HG02623 (cell line): ENCODE data around the gene SERPINA10.
"Not testable (repeated sequence)": the region's sequence is repeated elsewhere in the genome, so short reads cannot be mapped to it uniquely, and the experiment has no call there.

ENCODE experiments used
- ATAC-seq: cut with Tn5 transposase; IDR thresholded peaks from one replicate; pipeline ENCODE4 v1.9.1; 2021; ENCODE audit warnings: moderate library complexity; ENCODE audit not compliant: unreplicated experiment

SERPINA10 gene

DNA sequence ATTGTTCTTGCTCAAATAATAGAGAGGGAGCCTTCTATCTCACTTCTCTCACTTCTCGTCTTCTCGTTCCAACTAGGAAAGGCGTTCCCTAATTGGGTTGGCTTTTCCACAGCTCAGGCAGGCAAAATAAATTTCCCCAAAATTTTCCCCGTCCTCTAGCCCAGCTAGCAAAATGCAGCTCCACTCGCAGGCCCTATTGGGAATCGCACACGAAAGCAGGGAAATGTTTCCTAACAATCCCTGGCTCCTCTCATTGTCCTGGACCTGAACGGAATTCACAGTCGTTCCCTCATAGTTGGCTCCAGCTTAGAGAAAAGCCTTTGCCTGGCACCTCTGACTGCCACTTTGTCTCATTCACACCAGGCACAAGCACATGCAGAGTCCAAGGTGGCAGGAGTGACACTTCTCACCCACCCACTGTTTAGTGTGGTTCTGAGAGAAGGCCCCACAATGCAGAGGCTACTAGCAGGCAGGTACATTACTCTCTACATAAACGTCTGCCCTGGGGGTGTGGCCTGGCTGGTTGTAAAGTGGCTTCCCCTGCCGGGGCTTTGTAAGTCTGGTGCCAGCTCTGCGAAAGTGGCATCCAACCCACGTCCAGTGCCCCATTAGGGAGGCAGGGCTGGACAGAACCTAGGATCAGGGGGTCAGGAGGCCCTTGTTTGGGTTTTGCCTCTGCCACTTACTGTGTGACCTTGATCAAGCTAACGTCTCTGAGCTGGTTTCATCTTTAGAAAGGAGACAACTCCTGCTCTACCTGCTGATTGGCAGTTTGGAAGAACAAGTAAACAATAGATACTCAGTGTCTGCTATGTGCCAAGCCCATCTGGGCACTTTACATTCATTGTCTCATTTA, 4.2 kb downstream of the SERPINA10 start:
- ATAC-seq, result no peak

DNA sequence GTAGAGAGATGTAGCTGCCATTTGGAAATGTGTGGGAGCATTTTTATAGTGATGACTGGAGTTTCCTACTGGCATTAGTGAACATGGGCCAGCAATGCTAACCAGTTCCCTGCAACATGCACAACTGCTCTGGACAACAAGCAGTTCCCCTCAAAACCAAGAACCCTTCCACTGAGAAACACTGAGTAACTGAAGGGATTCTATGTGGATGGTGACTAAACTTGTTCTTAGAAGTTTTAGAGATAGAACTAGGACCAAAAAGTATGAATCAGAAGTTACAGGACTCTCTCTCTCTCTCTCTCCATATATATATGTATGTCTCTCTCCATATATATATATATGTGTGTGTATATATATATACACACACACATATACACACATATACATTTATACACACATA, 7.9 kb downstream of the SERPINA10 start:
- ATAC-seq, result no peak

DNA sequence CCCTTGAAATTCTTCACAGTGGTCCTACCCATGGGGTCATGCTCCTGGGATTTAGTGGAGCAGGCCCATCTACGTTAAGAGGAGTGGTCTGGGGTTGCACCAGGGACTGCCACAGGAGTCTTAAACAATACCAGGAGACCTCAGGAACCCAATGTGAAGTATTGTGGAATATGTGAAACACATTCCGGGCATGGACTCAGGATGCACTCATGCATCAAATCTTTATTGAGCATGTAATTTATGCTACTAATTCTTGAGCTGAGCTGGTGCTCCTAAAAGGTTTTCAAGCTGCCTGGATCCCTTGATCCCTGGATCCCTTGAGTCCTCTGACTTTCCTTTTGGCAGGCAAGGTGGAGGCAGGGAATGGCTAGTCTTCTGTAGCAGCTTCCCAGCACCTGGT, 8.8 kb downstream of the SERPINA10 start:
- ATAC-seq, result no peak

DNA sequence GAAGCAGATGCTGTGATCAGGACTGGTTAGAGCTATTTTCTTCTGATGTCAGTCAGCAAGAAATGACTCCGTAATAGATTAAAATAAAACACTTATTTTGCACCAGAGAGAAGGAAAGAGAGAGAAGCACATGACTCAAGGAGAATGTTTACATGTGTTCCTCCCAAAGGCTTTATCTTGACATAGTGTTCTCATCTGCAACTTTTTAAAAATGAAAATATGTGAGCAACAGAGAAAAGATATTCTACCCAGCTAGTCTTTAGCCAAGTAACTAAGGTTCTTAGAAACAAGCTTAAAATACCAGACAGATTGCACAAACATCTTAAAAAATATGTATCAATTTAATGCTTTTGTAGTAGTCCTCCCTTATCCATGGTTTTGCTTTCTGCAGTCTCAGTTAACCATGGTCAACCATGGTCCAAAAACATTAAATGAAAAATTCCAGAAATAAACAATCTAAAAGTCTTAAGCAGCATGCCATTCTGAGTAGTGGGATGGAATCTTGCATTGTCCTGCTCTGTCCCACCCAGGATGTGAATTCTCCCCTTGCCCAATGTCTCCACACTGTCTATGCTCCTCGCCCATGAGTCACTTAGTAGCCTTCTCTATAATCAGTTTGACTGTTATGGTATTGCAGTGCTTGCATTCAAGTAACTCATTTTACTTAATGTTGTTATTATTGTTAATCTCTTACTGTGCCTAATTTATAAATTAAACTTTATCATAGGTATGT, 9.9 kb downstream of the SERPINA10 start:
- no peak for ATAC-seq

DNA sequence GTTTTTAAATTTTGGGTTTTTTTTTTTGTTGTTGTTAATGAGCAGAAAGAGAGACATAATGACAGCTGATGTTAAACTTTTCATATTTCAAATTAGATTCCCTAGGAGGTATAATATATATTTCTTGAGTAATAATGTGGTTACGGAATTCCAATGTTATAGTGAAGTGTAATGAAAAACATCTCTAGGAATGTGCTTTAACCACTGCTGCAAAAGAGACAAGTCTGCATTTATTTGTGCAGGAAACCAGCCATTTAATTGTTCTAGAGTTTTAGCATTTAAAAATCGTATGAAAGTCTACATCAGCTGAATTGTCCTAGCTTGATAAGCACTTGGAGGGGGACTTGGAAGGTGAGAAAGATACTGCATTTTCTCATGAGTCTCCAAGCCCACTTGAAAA, 14.3 kb downstream of the SERPINA10 start:
- no peak for ATAC-seq

DNA sequence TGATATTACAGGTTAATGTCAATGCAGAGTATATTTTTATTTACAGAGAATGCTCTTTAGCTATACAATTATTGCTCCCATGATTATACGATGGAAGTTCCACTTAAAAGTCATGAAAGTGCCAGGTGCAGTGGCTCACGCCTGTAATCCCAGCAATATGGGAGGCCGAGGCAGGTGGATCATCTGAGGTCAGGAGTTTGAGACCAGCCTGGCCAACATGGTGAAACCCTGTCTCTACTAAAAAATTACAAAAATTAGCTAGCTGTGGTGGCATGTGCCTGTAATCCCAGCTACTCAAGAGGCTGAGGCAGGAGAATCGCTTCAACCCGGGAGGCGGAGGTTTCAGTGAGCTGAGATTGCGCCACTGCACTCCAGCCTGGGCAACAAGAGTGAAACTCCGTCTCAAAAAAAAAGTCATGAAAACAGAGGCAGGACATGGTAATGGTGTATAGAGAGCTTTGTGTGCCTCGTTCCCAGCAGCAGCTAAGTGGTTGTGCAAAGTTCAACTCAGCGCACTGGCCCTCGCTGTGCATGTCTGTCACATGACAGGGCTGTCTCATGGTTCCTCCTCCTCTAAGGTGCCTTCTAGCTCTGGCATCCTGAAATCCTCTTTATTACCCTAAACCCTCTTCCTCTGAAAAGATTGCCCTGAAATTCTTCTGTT, 16.0 kb downstream of the SERPINA10 start:
- not testable (repeated sequence) for ATAC-seq

DNA sequence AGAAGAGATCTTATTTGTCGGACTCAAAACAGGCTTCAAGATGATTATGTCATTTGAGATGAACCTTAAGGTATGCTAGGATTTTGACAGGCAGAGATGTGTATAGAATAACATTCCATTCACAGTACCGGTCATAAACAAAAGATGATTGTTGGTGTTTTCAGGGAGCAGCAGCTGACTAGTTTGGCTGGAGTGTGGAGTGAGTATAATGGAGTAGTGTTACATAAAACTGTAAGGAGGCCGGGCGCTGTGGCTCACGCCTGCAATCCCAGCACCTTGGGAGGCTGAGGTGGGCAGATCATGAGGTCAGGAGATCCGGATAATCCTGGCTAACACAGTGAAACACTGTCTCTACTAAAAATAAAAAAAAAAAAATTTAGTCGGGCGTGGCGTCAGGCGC, 23.9 kb downstream of the SERPINA10 start:
- ATAC-seq, result no peak

DNA sequence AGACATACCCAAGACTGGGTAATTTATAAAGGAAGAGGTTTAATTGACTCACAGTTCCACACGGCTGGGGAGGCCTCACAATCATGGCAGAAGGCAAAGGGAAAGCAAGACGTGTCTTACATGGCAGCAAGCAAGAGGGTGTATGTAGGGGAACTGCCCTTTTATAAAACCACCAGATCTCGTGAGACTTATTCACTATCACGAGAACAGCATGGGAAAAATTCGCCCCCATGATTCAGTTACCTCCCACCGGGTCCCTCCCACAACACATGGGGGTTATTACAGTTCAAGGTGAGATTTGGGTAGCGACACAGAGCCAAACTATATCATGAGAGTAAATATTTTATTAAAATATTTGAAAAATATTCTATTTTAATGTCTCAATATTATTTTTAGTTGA, 24.5 kb downstream of the SERPINA10 start:
- ATAC-seq, result not testable (repeated sequence)

DNA sequence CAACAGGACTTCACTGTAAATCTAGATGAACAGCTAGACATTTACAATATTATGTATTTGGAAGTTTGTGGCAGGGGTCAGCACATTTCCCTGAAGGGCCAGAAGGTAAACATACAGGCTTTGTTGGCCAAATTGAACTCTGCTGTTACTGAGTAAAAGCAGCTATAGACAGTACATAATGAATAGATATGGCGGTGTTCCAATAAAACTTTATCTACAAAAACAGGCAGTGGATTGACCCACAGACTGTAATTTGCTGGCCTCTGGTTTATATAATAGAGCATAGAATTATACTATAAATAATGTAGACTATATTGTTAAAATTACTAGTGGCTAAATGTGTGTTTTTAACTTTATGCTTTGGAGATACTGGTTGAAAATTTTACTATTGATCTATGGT, 25.7 kb downstream of the SERPINA10 start:
- ATAC-seq, result no peak

DNA sequence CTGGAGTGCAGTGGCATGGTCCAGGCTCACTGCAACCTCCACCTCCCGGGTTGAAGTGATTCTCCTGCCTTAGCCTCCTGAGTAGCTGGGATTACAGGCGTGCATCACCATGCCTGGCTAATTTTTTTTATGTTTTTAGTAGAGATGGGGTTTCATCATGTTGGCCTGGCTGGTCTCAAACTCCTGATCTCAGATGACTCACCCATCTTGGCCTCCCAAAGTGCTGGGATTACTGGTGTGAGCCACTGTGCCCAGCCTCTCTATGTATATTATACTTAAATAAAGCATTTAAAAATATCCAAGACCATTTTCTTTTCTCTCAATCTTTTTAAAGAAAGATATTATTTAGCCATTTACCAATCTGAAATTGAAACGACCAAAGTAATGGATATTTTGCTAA, 28.9 kb downstream of the SERPINA10 start:
- not testable (repeated sequence) for ATAC-seq

DNA sequence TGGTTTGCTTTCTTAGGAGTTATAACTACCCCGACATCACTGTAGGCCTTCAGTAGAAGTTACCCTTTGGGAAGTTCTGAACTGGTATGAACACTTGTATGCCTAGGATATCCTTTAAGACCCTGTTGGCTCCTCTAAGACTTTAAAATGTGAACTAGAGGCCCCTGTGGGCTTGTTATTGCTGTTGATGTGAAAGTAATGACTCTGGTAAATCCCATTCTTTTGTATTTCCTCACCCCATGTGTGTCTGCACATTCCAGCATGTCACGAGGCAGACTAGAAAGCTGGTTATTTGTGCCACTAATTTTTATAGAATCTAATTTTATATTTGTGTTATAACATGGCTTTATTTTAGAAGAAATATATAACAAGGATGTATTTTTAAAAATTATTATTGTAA, 48.9 kb downstream of the SERPINA10 start:
- no peak for ATAC-seq

DNA sequence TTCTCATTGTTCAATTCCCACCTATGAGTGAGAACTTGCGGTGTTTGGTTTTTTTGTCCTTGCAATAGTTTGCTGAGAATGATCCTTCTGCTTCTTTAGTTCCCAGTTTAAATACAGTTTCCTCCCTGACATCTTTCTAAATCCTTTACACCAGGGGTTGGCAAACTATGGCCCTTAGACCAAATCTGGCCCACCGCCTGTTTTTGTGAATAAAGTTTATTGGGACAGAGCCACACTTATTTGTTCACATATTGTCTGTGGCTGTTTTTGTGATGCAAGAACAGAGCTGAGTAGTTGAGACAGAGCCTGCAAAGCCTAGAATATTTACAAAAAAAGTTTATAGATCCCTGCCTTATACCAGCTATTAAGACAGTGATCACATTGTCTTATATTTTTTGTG, 53.7 kb downstream of the SERPINA10 start:
- ATAC-seq, result no peak

DNA sequence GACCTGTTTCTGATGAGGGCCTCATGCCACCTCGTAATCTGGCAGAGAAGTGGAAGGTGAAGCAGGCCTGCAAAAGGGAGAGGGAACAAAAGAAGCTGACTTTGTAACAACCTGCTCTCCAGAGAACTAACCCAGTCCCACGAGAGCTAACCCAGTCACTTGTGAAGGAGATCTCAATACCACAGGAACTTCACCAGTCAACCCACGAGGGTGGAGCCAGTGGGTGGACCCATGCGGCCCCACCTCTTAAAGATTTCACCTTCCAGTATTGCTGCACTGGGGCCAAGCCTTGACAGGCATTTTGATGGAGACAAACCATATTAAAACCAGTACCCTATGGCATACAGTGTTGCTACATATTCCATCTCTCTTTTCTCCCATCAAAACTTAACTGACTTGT, 55.1 kb downstream of the SERPINA10 start:
- ATAC-seq, result no peak

DNA sequence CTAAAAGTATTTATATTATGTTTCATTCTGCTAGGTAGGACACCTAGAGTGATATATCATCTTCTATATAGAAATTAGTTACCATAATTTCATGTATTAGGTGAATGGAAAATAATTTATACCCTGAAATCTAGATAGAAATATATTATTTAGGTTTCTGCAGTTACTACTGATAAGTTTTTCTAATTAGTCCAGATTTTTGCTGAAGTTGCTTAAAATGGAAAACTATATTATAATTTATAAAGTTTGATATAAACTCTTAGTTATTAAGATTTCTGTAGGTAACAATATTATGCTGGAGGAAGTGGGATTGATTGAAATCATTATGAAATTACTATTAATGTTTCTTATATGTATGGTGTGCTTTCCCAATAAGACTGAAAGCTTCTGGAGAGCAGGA, 56.0 kb downstream of the SERPINA10 start:
- no peak for ATAC-seq
